Right kidney (tissue), 1 donor: ENCODE data around the gene EFCAB12.
"Not testable (repeated sequence)": the region's sequence is repeated elsewhere in the genome, so short reads cannot be mapped to it uniquely, and the experiment has no call there.

Source experiments
- DNase-seq: peaks from one replicate; pipeline ENCODE4 v3.0.0-alpha.2; 2016

The EFCAB12 gene

DNA sequence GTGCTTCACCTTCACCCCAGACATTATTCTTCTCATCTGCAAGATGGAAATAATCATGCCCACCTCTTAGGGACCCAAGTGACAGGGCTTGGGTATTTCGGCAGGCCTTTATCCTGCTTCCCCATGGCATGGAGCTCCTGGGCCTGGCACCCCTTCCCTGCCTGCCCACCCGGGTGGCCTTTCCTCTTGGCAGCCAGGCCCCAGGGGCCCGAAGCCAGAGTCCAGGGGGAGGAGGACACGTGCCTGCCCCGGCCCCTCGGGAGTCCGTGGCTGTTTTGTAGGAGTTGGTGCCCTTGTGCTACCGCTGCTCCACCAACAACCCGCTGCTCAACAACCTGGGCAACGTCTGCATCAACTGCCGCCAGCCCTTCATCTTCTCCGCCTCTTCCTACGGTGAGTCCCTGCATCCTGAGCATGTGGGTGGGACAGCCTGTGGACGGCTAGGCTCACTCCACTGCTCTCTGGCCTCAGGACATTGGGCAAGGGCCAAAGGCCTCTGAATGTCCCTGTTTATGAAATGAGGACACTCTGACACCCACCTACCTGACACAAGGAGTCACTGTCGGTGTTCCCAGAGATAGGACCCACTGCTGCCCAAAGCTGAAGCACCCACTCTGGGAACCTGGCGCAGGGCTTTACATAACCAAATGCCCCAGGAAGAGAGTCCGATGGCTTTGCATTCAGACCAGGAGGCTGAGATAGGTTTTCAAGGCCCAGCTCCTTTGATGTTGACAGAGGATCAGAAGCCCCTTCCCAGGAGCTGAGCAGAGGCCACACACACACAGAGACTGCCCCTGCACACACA lies 34.5 kb downstream of the EFCAB12 start:
- not testable (repeated sequence) for DNase-seq

DNA sequence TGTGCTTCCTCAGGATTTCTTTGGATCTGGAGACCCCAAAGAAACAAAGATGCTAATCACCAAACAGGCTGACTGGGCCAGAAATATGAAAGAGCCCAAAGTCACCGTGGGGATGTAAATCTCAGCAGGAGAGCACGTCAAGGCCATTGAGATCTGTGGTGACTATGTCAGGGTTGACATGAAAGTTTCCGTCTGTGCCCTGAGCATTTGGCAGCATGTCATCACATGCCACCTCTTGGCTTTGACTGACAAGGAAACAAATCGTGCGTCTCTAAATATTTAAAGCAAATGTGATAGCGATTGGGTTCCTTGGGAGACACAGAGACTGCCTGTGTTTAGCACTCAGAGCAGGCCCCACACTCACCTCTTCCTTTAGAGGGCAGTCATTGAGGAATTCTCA lies 35.2 kb downstream of the EFCAB12 start:
- no peak for DNase-seq

DNA sequence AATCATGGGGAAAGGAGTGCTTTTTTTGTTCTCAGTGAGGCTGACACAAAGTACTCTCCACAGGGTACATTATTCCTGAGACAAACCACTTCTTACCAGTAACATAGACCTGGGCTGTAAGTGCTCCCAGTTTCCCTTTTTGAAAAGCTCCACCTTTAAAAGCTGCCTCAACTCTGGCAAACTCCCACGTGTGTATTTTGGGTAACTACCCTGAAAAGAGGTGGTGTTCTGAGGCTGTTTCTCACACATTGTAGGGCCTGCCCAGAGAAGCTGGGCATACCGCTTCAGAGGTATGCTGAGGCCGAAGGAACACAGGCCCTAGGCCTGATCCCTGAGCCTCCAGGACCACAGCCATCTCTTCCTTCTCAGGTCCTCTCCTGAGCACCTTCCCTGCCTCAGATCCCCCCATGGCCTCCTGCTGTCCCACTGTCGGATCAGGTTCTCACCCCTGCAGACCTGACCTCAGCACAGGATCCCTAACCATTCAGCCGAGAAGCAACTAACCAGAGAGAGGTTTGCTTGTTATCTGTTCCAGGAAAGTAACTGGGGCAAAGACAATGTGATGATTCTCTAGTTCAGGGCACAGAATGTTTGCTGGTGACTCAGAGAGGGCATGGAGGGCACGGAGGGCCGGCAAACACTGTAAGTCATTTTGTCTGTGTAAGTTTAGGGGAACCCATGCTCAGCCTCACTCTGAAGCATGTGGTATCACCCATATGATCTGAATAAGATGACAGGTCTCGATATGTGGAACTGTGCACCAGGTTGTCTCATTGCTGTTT lies 36.1 kb downstream of the EFCAB12 start:
- not testable (repeated sequence) for DNase-seq

DNA sequence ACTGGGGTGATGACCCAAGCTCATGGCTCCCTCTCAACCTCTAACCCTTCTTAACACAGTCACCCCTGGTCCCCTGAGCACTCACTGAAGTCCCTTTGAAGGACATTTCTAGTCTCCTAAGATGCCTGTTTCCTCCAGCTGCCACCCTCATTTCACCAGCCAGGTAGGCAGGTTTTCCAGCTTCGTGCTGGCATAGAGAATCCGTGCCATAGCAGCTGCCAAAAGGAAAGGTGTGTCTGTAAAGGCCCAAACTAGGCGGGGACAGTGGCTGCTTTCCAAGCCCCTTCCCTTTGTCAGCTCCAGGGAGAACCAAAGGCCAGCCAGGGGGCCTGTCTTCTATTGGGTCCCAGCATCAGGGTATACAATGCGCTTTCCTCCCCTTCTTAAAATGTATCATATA lies 36.9 kb downstream of the EFCAB12 start:
- DNase-seq, result not testable (repeated sequence)

DNA sequence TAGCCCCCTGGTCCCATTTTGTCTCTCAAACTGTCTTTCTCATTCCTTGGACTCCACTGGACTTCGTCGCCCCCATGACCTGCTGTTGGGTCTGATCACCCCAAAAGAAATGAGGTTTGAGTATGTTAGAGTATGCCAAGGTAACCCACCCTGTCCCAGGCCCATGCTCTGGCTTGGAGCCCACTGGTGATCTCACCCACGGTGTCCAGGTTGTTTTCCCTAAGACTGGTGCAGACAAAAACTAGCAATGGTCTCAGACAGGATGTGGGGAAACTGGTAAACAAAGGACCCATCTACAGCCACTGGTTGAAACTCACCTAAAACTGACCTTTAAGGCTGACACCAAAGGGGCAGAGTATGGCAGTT lies 38.9 kb downstream of the EFCAB12 start:
- DNase-seq, result no peak

DNA sequence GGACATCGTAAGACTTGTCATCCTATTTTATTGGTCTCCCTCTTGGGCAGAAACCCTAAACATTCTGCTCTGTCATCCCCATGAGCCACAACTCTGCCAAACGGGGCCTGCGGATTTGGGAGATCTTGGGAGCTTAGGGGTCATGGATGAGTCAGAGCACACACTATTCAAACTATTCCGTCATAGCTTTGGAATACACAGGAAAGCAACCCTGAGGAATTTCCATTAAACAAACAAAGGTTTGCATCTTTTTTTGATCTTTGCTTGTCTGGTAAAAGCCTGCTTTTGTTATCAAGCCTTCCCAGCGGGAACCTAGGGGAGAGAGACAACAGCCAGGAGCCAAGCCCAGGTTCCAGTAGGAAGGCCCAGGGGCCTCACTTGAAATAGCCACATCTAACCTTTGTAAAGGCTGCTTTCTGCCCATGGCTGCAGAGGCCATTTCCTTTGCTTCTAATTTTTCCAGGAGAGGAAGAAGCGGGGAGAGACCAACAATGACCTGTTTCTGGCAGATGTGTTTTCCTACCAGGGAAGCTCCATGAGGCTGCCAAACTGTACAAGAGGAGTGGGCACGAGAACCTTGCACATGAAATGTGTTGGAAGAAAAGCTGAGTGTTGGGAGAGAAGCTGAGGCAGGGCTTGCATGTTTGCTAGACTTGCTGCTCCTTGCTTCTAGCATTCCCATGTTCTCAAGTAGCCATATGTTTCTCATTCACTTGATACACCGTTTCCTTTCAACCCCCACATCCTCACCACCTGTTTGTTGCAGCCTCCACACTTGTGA lies 39.5 kb downstream of the EFCAB12 start:
- not testable (repeated sequence) for DNase-seq

DNA sequence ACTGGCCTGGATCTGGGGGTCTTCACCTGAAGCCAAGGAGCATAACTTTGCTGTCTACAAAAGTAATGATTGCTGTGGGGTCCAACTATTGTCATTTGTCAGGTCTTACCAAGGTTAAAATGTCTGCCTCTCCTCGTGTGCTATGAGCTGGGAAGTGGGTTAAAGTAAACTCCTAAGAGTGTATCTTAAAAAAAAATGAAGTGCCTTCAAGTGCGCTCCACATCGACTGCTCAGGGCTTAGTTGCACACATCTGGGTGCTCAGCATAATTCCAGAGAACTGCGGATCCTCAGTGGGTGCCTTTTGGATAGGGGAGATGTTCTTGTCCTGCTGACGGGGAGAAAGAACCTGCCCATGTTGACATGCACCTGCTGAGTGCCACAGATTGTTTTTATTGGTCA lies 40.9 kb downstream of the EFCAB12 start:
- no peak for DNase-seq

DNA sequence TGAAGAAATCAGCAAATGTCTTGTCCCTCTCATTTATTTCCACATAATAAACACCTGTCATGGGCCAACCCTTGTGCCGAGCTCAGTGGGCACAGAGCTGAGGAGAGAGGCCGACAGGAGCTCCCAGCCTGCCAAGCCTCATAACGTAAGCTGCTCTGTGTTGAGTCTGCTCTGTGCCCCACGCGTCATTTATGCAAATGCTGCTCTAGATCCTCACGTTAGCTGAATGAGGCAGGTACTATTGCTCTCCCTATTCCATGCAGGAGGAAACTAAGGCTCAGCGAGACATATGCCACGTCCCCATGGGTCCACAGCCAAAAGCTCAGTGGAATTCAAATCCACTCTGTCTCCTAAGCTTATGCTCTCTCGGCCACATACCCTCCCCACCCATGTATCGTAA lies 41.5 kb downstream of the EFCAB12 start:
- DNase-seq, result no peak

DNA sequence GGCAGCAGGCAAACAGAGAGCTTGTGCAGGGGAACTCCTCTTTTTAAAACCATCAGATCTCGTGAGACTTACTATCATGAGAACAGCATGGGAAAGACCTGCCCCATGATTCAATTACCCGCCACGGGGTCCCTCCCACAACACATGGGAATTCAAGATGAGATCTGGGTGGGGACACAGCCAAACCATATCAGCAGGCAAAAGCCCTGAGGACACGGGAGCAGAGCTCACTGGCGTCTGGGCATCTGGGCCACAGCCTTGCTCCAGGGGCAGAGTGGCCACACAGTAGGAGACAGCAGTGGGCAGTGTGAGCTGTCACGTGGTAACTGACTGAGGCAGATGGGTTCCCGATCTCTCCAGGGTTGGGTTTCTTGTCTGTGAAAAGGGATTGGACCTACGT lies 42.9 kb downstream of the EFCAB12 start:
- DNase-seq, result not testable (repeated sequence)

DNA sequence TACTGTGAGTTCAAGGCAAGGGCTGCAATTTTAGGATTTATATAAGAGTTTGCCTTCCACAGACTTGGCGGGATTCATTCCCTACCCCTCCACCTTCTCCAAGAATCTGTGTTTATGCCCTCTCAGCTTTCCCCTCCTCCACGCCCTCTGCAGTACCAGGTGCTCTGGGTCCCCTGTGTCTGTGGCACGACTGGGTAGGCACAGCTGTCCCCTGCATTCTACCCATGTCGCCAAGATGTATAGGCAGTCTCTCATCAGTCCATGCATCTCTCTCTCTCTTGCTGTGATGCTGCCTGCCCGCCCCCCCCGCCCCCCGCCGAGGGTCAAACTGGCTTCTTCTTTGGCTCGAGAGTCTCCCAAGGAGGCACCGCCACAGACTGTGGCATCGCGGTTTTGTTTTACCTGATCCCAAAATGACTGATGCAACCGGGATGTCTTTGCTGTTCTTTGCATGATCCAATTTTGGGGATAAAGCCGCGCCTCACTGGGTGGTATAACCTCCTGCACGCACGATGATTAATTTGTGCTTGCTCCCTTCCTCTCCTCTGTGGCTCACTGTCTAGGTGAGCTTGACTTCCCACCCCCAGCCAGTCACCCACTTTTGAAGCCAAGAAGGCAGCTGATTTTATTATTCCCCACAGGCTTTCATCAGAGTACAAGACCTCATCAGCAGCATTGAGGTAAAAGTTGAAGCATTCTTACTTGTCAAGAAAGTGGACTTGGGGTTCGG lies 43.7 kb downstream of the EFCAB12 start:
- no peak for DNase-seq

DNA sequence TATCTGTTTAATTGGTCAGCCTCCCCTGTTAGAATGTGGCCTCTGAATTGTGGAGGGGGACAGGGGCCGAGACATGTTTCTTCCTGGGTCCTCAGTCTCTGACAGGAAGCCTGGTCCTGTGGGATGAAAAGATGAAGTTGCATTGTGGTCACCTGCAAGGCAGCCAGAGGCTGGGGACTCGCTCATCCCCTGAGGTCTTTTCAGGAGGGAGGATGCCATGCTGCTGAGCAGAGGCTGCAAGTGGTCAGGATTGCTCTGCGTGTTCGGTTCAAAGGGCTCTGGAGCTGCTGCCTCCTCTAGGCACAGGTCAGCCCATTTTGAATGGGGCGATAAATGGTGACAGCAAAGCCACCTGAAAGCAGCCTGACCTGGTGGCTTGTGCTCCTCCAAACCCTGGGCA lies 44.3 kb downstream of the EFCAB12 start:
- not testable (repeated sequence) for DNase-seq

DNA sequence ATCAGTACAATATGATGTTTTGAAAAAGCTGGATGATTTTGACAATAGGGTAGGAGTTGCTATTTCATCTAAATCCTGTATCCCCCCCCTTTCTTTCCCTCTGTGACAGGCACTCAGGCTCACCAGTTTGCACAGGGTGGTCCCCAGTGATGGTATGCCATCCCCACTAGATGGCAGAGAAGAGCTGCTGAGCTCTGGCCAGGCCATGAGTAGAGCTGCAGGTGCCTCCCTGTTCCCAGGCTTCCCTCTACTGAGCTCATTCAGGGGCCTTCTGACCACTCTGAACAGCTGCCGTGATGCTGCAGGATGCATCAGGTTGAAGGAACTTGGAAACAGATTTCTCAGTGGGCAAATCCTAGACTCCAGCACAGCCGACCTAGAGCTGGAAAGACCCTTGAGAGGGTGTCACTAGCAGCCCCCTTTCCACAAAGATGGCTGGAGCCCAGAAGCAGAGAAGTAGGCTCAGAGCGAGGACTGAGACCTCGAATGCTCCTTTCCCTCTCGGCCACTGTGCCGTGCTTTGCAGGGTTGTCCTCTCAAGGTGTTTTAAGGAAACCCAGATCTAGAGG lies 45.1 kb downstream of the EFCAB12 start:
- DNase-seq, result peak; percentile 45

DNA sequence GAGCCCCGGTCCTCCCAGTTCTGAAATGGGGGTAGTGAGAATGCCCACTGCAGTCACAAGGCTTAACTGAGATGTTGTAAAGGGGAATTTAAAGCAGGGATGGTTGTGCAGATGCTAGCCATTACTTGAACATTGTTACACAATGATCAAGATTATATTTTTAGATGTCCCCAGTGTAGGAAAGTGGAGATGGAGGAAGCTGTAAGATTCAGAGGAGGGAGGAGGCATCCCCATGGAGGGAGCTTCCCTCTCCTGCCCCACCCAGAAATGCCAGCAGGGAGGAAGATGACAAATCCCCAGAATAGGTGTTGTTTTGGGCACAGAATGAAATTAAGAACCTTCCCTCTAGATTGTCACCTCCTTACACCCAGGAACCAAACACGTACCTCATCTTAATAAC lies 46.1 kb downstream of the EFCAB12 start:
- no peak for DNase-seq

DNA sequence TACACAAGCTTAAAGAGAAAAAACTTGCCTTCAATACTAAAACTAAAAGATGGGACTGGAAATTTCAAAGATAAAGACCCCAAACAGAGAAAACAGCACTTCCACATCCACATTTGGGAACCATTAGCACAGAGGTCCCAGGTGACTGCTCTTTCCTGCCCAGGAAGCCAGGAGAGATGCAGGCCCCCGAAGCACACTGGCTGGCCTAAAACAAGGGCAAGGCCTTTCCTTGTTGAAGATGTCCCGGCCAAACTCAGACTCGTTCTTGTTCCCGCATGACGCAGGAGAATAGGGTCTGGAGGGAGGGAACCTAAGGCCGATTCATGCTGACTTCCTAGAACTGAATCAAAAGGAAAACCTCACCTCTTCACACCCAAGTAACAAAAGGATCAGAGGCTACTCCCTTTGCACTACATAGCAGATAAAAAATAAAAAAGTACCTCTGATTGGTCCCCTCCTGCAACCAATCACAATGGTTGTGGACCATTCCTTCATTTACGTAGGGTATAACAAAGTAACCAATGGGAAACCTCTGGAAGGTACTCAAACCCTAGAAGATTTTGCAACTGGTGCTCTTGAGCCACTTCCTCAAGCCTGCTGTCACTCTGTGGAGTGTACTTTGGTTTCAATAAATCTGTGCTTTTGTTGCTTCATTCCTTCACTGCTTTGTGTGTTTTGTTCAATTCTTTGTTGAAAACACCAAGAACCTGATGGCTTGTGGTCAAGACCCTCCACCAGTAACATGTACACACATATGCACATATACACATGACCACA lies 48.7 kb downstream of the EFCAB12 start:
- no peak for DNase-seq

DNA sequence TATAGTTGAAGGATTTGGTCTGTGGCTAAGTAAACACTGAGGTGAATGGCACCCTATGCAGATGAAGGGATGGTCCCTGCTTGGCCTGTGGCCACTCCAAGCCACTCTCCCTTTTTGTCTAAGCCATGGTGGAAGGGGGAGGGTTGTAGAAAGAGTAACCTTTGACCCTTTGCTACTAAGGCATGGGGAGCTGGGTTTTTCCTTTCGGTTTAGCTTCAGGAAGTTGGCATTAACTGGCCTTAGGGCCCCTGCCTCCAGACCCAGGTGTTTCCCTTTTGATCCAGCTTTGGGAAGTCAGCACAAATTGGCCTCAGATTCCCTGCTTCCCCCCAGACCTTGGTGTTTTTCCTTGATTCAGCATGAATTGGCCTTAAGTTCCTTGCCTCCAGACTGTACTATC lies 49.5 kb downstream of the EFCAB12 start:
- no peak for DNase-seq

DNA sequence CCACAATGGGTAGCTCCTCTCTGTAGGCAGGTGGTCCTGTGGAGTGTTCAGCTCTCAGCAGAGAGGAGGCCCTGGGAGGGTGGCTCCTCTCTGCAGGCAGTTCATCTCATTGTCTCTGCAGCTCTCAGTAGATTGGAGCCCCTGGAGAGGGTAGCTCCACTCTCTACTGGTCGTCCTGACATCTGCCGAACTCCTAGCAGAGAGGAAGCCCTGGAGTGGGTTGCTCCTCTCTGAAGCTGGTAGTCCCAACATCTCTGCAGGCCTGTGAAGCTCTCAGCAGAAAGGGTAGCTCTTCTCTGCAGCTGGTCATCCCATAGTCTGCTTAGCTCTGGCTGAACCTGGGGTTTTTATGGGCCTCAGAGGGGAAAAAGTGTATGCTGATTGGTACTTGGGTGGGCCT lies 50.8 kb downstream of the EFCAB12 start:
- no peak for DNase-seq

DNA sequence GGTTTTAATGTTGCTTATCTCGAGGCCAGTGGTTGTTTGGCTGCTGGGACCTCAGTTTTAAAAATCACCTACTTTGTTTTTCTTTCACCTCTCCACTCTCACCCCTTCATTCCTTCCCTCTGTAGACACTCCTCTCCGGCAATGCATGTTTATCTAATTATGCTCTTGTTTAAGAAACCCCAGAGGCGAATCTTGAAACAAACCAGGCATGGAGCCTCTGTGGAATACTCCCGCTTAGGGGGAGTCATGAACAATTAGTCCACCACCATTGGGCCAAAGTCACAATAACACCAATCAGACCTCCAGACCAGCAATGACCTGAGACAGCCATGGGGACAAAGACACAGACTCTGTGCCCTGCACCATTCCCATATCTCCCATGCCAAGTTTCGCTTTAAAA lies 53.3 kb downstream of the EFCAB12 start:
- DNase-seq, result no peak

DNA sequence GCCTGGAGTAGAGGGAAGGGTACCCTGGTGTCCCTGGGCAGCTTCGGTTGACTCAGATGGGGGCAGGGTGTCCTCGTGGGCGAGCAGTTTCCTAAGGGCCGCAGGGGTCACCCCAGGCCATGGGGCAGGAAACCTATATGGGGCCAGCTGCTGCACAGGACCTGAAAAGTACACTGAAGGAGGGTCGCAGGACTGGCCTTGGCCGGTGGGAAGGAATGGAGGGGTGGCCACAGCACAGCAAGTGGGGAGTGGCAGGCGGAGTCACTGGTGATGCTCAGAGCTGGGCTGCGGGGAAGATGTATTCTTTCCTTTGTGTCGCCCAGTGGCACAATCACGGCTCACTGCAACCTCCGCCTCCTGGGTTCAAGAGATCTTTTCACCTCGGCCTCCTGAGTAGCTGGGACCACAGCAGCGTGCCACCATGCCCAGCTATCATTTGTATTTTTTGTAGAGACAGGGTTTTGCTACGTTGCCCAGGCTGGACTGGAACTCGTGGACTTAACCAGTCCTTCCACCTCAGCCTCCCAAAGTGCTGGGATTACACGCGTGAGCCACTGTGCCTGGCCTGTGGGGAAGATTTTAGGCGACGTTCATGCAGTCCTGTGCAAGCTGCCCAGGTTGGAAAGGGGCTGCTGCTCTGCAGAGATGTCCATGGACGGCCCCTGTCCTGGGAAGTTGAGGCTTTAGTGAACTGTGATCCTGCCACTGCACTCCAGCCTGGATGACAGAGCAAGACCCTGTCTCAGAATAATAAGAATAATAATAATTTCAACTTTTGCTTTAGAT lies 57.2 kb downstream of the EFCAB12 start:
- DNase-seq, result no peak

DNA sequence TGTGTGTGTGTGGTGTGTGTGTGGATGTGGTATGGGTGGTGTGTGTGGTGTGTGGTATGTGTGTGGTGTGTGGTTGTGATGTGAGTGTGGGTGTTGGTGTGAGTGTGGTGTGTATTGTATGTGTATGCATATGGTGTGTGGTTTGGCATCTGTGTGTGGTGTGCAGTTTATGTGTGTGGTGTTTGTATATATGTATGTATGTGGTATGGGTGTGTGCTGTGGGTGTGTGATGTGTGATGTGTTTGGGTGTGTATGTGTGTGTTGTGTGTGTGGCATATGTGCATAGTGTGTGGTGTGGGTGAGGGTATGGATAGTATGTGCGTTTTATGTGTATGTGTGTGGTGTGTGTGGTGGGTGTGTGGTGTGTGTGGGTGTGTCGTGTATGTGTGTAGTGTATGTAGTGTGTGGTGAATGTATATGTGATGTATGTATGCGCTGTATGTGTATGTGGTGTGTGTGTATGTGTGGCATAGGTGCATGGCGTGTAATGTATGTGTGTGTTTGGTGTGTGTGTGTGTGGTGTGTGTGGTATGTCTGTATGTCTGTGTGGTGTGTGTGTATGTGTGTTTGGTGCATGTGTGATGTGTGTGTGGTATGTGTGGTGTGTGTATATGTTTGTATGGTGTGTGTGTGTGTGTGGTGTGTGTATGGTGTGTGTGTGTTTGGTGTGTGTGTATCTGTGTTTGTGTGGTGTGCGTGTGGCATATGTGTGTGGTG lies 58.0 kb downstream of the EFCAB12 start:
- no peak for DNase-seq

DNA sequence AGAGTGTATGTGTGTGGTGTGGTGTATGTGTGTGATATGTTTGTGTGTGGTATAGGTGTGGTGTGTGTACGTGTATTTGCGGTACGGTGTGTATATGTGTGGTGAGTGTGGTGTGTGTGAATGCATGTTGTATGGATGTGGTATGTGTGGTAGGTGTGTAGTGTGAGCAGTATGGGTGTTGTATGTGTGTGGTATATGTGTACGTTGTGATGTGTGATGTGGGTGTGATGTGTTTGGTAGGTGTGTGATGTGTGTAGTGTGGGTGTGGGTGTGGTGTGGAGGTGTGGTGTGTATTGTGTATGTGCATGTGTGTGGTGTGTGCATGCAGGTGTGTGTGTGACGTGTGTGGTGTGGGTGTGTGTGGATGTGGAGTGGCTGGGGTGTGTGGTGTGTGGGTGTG lies 58.7 kb downstream of the EFCAB12 start:
- DNase-seq, result no peak
